Ishikawa (cell line): ENCODE data around the gene PAFAH2.

Experiments used
- CEBPB ChIP-seq: IDR thresholded peaks from 2 replicates; pipeline ENCODE4 v1.6.1; 2012
- CREB1 ChIP-seq: IDR thresholded peaks from 2 replicates; pipeline ENCODE4 v1.6.1; 2012; ENCODE audit warnings: low read depth
- EP300 ChIP-seq: IDR thresholded peaks from 2 replicates; pipeline ENCODE4 v1.6.1; 2012; ENCODE audit warnings: borderline replicate concordance
- NFIC ChIP-seq: IDR thresholded peaks from 2 replicates; pipeline ENCODE4 v1.6.1; 2012
- RAD21 ChIP-seq: IDR thresholded peaks from 2 replicates; pipeline ENCODE4 v1.6.1; 2012; ENCODE audit warnings: low read depth
- TAF1 ChIP-seq: IDR thresholded peaks from 2 replicates; pipeline ENCODE4 v1.6.1; 2012; ENCODE audit warnings: low read depth, mild to moderate bottlenecking
- TCF12 ChIP-seq: IDR thresholded peaks from 2 replicates; pipeline ENCODE4 v1.6.1; 2012; ENCODE audit warnings: low read depth
- YY1 ChIP-seq: IDR thresholded peaks from 2 replicates; pipeline ENCODE4 v1.6.1; 2012; ENCODE audit warnings: low read depth
- ZBTB7A ChIP-seq: IDR thresholded peaks from 2 replicates; pipeline ENCODE4 v1.6.1; 2012; ENCODE audit warnings: low read depth
- TF ChIP-seq, protein P1 (sequence below): IDR thresholded peaks from 2 replicates; pipeline ENCODE4 v1.6.1; 2012
- TF ChIP-seq, protein P2 (sequence below): IDR thresholded peaks from 2 replicates; pipeline ENCODE4 v1.6.1; 2012
- TF ChIP-seq, protein P3 (sequence below): IDR thresholded peaks from 2 replicates; pipeline ENCODE4 v1.6.1; 2012; ENCODE audit warnings: low read depth, mild to moderate bottlenecking

GRCh38 chr1:26022404-26022779, 24.5 kb upstream of the PAFAH2 start:
- TF ChIP-seq ZBTB7A (no peak), TAF1 (no peak), CREB1 (no peak), EP300 (no peak), CEBPB (no peak), YY1 (no peak), NFIC (no peak), TCF12 (no peak), RAD21 (no peak)
- TF ChIP-seq, protein P1, sequence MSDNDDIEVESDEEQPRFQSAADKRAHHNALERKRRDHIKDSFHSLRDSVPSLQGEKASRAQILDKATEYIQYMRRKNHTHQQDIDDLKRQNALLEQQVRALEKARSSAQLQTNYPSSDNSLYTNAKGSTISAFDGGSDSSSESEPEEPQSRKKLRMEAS, result no peak
- TF ChIP-seq, protein P2, sequence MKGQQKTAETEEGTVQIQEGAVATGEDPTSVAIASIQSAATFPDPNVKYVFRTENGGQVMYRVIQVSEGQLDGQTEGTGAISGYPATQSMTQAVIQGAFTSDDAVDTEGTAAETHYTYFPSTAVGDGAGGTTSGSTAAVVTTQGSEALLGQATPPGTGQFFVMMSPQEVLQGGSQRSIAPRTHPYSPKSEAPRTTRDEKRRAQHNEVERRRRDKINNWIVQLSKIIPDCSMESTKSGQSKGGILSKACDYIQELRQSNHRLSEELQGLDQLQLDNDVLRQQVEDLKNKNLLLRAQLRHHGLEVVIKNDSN, result no peak
- TF ChIP-seq, protein P3, sequence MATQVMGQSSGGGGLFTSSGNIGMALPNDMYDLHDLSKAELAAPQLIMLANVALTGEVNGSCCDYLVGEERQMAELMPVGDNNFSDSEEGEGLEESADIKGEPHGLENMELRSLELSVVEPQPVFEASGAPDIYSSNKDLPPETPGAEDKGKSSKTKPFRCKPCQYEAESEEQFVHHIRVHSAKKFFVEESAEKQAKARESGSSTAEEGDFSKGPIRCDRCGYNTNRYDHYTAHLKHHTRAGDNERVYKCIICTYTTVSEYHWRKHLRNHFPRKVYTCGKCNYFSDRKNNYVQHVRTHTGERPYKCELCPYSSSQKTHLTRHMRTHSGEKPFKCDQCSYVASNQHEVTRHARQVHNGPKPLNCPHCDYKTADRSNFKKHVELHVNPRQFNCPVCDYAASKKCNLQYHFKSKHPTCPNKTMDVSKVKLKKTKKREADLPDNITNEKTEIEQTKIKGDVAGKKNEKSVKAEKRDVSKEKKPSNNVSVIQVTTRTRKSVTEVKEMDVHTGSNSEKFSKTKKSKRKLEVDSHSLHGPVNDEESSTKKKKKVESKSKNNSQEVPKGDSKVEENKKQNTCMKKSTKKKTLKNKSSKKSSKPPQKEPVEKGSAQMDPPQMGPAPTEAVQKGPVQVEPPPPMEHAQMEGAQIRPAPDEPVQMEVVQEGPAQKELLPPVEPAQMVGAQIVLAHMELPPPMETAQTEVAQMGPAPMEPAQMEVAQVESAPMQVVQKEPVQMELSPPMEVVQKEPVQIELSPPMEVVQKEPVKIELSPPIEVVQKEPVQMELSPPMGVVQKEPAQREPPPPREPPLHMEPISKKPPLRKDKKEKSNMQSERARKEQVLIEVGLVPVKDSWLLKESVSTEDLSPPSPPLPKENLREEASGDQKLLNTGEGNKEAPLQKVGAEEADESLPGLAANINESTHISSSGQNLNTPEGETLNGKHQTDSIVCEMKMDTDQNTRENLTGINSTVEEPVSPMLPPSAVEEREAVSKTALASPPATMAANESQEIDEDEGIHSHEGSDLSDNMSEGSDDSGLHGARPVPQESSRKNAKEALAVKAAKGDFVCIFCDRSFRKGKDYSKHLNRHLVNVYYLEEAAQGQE, result no peak
